HG03378 (cell line): ENCODE results near the gene ACTBL2.

Experiments
- ATAC-seq: cut with Tn5 transposase; IDR thresholded peaks from one replicate; pipeline ENCODE4 v1.9.1; 2021; ENCODE audit warnings: mild to moderate bottlenecking, moderate library complexity; ENCODE audit not compliant: unreplicated experiment

Gene ACTBL2

DNA sequence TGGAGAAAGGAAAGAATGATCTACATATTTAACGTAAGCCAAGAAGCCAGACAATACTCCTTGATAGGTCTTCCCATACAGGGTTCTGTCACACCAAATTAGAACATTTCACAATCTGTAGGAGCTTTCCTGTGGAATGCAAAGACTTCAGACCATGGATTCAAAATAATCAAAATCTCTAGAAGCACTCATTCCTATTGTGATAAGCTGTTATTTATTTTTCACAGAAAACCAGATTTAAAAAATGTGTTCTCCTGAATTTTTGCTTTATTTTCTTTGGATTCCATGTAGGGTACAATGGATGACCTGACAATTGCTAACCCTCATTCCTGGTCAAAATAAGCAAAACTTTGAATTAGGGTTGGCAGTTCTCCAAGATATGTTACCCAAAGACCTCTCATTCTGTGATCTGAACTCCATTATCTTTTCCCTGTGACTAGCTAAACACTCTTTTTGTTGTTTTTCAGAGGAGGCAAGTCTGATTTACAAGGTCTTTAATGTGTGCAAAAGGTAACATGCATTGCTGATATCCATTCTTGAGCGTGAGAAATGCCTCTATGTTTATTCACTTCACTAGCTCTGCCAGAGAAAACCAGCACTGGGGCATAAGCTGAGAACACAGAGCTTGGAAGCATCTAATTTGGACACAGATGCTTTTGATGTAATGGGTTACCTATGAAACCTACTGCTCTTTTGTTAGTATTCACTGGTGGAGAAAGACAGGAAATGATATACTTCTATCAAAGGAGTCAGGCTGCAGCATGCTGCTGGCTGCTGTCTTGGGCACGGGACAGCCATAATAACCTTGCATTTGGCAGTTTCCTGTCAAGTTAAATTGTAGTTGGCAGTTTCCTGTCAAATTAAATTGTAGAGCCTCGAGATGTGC is 31.4 kb downstream of the ACTBL2 start:
- ATAC-seq, result no peak

DNA sequence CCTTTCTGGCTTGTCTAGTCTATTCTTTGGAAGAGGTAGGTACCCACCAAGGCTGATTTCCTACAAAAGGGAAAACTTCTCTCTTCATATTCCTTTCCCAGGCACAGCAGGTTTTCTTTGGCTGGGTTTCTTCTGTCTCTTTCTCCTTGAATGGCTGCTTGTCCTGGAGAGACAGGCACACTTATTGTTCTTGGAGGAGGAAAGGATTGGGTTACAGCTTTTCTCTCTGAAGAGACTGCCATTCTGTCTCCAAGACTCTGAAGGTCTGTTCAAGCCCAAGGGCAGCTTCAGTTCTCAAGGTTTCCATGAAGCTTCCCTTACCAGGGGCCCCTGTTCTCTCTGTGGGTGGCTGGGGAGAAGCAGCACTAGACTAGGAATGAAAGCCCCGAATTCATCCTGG is 33.9 kb downstream of the ACTBL2 start:
- no peak for ATAC-seq

DNA sequence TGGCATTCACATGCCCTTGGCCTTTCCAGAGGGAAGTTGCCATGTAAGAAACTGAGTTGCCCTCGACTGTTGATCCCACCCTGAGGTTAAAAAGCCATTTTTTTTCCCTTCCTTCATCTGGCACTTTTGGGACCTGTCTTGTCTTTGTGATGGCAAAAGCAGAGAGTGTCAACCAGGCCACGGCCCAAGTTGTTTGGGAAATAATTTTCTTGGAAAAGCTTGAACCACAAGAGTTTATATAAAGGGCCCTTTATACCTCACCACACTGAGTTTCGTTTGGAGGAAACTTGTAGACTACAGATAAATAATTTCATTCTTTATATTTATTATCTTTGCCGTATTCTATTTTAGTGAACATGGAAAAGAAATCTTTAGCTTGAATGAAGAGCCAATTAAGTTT is 34.3 kb downstream of the ACTBL2 start:
- ATAC-seq, result no peak

DNA sequence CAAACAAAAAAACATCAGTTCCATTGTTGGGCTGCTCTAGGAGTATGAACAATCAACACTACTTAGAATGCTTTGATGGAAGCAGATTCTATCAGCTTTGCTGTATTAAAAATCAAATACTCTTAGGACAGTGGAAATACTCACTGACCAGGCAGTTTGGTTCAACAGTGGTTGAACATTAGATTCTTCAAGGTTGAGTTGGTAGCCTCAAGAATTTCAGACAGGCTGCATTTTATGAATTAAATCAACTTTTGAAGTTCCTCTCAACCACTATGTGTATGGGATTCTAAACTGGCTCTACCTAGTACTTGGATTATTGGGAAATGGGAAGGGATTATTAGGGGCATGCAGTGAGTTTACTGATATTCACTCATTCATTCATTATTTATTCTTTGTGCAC is 35.0 kb downstream of the ACTBL2 start:
- ATAC-seq, result no peak

DNA sequence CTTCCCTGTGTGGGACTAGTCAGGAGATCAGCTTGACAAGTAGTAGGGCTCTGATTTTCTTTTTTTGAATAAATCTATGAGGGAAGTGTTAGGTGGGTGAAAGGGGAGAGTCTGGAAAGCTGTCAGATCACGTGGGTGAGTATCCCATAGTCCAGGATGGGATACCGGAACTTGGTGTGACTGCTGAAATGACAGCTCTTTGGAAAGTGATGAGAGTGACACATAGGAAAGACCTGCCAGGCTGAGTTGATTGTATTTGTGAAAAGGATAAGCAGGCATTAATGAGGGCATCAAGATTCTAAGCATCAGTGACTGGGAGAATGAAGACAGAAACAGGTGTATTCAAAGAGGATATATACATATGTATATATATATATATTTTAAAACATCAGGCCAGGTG is 35.6 kb downstream of the ACTBL2 start:
- ATAC-seq, result no peak

DNA sequence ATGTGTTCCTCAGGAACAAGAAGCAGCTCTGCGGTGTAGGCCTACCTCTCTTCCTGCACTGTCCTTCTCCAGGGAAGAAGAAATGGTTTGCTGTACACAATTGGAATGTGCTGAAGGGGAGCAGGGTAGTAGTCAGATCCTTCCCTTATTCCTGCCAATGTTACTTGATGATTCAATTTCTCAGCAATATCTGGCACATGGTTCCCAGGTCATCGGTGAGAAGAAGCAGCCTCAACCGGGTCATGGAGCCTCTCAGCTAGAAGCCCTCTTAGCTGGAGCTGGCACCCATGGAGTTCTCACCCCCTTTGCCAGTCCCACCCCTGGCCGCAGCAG is 36.9 kb downstream of the ACTBL2 start:
- no peak for ATAC-seq

DNA sequence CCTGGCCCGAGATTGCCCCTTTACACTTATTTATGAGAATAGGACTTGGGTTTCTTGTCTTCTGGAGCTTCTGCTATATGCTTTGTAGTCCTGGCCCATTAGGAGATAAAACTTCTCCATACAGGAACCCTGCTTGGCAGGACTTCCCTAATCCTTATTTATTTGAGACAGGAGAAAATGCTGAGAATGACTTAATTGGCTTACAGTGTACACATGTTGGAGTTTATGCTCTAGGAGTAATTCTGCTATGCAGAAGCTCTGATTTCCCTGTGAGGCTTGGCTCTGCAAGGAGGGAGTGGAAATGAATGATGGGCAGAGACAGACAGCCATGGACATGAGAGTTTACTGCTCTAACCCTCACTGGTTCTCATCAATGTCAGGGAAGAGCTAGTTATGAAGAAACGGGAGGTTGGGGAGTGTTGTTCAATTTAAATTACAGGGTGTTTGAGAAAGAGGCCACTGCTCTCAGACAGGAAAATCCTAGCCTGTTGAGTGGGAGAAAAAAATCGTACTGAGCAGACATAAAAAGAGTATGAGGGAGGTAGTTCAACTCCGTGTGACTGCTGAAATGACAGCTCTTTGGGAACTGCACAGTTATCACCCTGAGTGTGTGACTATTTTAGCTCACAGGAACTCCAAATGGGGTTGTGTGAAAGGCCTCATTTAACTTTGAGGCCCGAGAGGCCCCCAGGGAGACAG is 37.5 kb downstream of the ACTBL2 start:
- peak; percentile 40 for ATAC-seq

DNA sequence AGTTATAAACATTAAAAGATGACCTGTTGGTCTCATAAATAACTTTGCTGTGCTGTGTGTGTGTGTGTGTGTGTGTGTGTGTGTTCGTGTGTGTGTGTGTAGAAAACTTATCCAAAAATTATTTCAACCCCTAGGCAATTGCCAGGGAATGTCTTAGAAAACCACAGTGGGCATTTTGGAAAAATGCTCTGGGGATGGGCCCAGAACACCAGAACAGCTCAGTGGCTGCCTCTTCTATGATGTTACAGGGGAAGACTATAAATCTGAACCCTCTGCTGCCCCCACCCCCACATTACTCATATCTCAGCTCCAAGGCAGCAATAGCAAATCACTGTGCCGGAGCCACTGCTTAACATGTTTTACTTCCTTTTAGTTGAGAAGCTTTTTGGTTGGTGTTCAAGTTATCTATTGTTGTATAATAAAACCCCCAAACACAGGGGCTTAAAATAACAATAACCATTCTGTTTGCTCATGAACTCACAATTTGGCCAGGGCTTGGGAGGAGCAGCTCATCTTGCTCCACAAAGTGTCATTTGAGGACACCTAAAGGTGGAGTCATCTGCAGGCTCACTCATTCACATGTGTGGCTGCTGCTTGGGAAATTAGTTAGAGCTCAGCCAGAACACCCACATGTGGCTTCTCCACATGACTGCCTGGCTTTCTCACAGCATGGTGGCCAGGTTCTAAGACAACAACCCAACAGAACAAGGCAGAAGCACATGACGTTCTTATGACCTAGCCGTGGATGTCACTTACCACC is 40.4 kb downstream of the ACTBL2 start:
- ATAC-seq, result peak; percentile 74

DNA sequence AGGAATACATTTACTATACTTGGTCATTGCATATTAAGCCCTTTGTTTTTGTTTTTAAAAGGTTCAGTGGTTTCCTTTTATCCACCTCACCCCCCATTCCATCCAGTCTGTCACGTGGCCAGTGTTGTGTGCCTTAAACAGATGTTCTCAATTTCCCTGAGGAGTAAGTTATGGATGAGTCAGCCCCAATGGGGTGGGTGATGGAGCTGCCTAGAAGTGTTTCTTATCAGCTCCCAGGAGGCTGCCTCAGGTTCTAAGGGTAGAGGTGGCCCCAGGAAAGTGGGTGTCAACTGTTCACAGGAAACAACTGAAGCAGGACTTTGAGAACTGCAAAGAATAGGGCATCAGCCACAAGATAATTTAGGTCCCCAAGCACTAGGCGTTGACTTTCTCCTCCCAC is 41.1 kb downstream of the ACTBL2 start:
- ATAC-seq, result no peak

DNA sequence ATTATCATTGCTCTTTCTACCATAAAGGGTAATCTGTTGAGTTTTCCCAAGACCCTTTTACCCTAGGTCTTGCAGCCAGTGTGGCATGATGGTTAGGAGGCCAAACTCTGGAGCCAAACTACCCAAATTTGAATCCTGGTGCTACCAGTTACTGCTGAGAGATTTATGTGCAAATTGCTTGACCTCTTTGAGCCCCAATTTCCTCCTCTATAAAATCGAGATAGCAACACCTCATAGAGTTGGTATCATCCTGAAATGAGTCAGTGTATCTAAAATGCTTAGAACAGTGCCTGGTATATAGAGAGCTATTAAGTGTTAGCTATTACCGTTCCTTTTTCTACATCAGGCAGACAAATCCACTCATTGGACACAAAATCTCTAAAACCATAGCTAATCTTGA is 43.0 kb downstream of the ACTBL2 start:
- ATAC-seq, result no peak

DNA sequence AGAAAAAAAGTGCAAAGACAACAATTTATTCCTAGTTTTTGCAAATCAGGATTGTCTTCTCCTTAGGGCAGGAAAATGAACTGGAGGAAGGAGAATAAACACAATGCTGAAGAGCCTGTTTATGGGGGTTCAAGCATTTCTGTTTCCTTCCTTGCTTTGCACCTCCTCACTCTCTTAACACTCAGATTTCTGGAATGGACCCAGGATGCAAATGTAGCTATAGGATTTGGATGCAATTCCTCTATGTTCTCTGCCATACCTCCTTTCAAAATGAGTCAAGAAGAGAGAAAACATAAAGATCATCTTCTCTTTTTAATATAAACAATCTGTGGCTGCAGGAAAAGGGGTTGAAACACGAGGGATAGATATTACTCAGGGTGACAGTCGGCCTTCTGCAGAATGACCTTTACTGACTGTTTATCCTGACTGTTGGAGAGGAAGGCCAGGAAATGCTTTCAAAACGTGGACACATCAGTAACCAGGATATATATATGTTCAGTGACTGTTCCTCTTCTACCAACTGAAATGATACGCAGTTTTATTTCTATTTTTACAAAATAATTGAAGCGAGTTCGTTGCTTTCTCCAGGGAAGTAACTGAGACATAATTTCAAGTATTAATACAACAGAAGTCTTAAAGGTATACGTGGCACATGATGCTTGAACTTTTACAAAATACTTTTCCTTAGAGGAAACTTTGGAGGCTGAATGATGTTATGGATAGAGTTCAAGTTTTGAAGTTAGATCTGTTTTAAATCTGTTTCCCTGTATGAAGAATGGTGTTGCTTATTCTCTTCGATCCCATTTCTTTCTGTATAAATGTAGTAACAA is 44.4 kb downstream of the ACTBL2 start:
- ATAC-seq, result no peak

DNA sequence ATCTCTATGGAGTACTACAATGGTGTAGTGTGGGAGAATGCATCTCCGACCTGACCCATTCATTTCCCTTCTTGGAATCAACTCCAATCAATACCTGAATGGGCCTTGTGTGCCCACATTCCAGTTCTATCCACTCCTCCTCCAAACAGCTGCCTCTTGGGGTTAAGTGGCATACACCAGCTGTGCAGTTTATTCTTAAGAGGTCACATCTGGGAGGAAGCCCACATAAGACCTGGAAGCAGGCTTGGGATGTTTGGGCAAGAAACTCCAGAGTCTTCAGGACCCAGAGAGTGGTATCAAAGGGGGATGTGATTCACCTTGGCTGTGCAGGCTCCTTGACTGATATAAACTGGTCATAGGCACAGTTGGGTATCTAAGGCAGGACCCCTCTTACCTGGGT is 46.0 kb downstream of the ACTBL2 start:
- ATAC-seq, result no peak

DNA sequence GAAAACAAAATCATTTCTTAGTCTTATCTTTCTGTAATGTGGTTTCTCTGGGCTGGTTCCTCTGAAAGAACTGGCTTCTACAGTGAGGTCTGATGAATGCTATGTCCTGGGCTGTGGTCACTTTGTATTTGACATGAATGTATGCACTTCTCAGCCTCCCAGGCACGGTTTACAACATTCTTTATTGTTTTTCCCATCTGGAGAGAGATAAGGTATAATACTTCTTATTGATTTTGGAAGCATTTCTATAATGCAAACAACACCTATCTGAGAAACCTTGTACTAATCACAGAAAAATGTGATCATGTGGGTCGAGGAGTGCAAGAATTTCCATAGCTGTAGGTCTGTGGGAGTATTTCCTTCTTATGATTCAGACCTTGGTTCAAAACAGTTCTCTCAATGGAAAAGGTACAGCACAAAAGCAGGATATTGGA is 46.9 kb downstream of the ACTBL2 start:
- no peak for ATAC-seq

DNA sequence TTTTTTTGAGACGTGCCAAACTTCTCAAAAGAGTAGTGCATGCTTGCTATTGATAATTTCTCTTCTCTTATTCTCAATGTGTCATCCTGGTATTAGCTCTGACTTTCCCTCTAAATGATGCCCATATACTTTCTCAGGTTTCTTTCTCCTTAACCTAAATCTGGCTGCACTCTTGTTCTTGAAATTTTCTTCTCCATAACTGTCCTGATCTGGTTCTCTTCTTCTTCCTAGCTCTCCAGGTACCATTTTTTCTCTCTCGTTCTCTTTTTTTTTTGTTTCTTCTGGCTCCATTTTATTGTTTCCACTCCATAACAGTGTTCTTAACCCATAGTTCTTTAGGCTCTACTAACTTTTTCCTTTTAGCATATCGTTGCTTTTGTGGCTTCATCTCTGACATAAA is 47.9 kb downstream of the ACTBL2 start:
- no peak for ATAC-seq

DNA sequence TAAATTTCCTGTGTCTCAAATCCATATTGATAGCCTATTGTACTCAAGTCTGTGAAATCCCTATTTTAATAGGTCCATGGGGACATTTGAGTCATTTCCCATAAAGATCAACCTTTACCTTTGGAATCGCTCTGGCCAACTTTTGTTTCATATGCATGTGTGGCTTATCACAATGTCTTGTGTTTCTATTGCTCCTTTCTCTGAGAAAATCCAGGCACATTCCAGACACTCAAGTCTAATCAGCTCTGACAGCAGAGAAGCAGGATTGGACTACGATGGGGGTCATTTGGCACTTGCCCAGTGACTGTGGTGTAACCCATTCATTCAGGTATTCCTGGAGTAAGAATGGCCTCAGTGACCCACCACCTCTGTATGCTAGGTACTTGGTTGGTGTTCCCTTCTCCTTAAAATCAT is 48.4 kb downstream of the ACTBL2 start:
- ATAC-seq, result no peak

DNA sequence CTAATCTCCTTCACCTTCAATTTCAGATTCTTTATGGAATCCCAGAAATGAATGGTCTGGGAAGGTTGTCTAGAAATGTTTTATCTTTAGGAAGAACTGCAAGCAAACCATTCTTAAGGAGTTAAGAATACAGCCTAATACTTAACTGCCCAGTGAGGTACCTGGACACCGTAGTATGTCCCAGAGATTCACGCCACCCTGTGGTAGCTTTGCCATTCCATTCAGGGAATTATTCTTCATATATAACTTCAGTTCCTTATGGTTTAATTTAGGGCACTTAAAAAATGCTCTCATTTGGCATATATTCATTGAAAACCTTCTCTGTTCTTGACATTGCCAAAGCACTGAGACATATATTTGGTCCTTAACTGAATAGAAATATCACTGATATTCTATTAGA is 49.7 kb downstream of the ACTBL2 start:
- no peak for ATAC-seq

DNA sequence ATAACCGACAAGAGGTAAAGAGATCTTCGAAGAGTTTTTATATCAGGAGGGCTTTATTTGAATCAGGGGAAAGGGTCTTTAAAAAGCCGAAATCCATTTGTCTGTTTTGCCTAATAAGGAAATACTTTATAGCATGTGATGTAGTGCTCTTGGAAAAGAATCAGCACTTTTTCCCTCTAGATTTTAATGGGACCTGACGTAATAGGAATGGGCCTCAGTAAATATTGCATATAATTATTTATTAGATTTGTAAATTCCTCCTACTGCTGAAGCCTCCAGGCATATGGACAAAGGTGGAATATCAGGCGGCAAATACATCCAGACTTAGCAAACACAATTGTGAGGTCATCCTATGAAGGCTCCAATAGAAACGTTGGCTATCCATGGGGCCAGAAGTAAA is 50.9 kb downstream of the ACTBL2 start:
- ATAC-seq, result no peak
